Stomach smooth muscle (tissue), 2 donors: ENCODE data around the gene KCTD15.

Experiments
- H3K27ac ChIP-seq: one replicate; pipeline ENCODE4 v1.7.0; 2013; ENCODE audit warnings: mild to moderate bottlenecking, low read length, inconsistent platforms
- H3K27me3 ChIP-seq, 2 donors: one replicate each; pipeline ENCODE4 v1.7.0; 2013; ENCODE audit warnings: low read length in 2 of 2; ENCODE audit not compliant: insufficient read depth in 2 of 2, control insufficient read depth in 1 of 2
- H3K36me3 ChIP-seq, 2 donors: one replicate each; pipeline ENCODE4 v1.7.0; 2013; ENCODE audit warnings: low read length in 2 of 2; ENCODE audit not compliant: control insufficient read depth in 2 of 2, insufficient read depth in 2 of 2
- H3K4me1 ChIP-seq: one replicate; pipeline ENCODE4 v1.7.0; 2013; ENCODE audit warnings: low read length; ENCODE audit not compliant: control insufficient read depth, insufficient read depth
- H3K4me3 ChIP-seq, 2 donors: one replicate each; pipeline ENCODE4 v1.7.0; 2013; ENCODE audit warnings: low read length in 2 of 2
- H3K9ac ChIP-seq, 2 donors: one replicate each; pipeline ENCODE4 v1.7.0; 2013; ENCODE audit warnings: low read length in 2 of 2, mild to moderate bottlenecking in 1 of 2
- H3K9me3 ChIP-seq, 2 donors: one replicate each; pipeline ENCODE4 v1.7.0; 2013; ENCODE audit warnings: low read length in 2 of 2; ENCODE audit not compliant: control insufficient read depth in 2 of 2
- donor health status: healthy.
- donor health status: Pancreatic carcinoma.

Gene KCTD15

DNA sequence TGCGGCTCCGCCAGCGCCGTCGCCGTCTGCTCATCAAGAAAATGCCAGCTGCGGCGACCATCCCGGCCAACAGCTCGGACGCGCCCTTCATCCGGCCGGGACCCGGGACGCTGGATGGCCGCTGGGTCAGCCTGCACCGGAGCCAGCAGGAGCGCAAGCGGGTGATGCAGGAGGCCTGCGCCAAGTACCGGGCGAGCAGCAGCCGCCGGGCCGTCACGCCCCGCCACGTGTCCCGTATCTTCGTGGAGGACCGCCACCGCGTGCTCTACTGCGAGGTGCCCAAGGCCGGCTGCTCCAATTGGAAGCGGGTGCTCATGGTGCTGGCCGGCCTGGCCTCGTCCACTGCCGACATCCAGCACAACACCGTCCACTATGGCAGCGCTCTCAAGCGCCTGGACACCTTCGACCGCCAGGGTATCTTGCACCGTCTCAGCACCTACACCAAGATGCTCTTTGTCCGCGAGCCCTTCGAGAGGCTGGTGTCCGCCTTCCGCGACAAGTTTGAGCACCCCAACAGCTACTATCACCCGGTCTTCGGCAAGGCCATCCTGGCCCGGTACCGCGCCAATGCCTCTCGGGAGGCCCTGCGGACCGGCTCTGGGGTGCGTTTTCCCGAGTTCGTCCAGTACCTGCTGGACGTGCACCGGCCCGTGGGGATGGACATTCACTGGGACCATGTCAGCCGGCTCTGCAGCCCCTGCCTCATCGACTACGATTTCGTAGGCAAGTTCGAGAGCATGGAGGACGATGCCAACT, 24.4 kb upstream of the KCTD15 start:
- Histone ChIP-seq H3K27me3 (peaks cover 6 to 26% of the 10 kb centered on the region in 2 donors), H3K4me1 (no peaks in the 10 kb centered on the region)

GRCh38 chr19:33772858-33773180, 23.9 kb upstream of the KCTD15 start:
- Histone ChIP-seq H3K27me3 (peaks cover under 1 to 21% of the 10 kb centered on the region in 2 donors), H3K27ac (no peak overlapping the region), H3K4me1 (peaks cover 3% of the 10 kb centered on the region), H3K9ac (no peak overlapping the region), H3K4me3 (no peak overlapping the region), H3K9me3 (no peaks in the 10 kb centered on the region), H3K36me3 (no peaks in the 10 kb centered on the region)

More for the DNA sequence above, 24.4 kb upstream of the KCTD15 start:
- H3K36me3 ChIP-seq: no peaks in the 10 kb centered on the region
- H3K27ac ChIP-seq: no peak overlapping the region
- H3K9me3 ChIP-seq: no peaks in the 10 kb centered on the region
- no peak overlapping the region for H3K9ac ChIP-seq
- H3K4me3 ChIP-seq: no peak overlapping the region

GRCh38 chr19:33773704-33774624, 22.7 kb upstream of the KCTD15 start:
- H3K4me1 ChIP-seq: peaks cover 9% of the 10 kb centered on the region

DNA sequence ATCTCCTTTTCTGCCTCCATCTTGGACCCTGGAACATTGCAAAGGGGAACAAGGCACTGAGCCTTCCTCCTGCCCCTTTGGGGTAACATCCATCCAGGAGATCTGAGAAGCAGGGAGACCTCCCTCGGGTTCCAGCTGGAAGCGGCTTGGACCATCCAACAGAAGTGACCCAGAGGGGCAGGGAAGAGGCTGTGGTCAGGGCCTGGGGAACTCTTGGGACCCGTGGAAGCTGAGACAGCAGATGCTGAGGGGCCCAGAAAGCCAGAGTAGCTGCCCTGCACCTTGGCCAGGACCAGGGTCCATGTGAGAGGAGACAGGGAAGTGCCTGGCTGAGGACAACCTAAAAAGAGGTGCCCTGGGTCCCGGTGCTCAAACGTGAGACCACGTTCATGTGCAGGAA, 21.9 kb upstream of the KCTD15 start:
- Histone ChIP-seq H3K9ac (no peak overlapping the region), H3K27ac (no peak overlapping the region), H3K27me3 (peaks cover 15 to 21% of the 10 kb centered on the region in 2 donors), H3K4me1 (peaks cover 9% of the 10 kb centered on the region), H3K4me3 (no peak overlapping the region), H3K36me3 (no peaks in the 10 kb centered on the region), H3K9me3 (no peaks in the 10 kb centered on the region)

More at GRCh38 chr19:33773704-33774624, 22.7 kb upstream of the KCTD15 start:
- Histone ChIP-seq H3K4me3 (no peak overlapping the region), H3K27ac (no peak overlapping the region), H3K27me3 (peaks cover 9 to 21% of the 10 kb centered on the region in 2 donors), H3K9me3 (no peaks in the 10 kb centered on the region), H3K9ac (no peak overlapping the region), H3K36me3 (no peaks in the 10 kb centered on the region)

GRCh38 chr19:33775731-33776487, 20.8 kb upstream of the KCTD15 start:
- Histone ChIP-seq H3K9me3 (no peaks in the 10 kb centered on the region), H3K36me3 (no peaks in the 10 kb centered on the region), H3K4me1 (peaks cover 9% of the 10 kb centered on the region), H3K9ac (no peak overlapping the region), H3K4me3 (no peak overlapping the region), H3K27me3 (peaks cover 25 to 30% of the 10 kb centered on the region in 2 donors), H3K27ac (no peak overlapping the region)

DNA sequence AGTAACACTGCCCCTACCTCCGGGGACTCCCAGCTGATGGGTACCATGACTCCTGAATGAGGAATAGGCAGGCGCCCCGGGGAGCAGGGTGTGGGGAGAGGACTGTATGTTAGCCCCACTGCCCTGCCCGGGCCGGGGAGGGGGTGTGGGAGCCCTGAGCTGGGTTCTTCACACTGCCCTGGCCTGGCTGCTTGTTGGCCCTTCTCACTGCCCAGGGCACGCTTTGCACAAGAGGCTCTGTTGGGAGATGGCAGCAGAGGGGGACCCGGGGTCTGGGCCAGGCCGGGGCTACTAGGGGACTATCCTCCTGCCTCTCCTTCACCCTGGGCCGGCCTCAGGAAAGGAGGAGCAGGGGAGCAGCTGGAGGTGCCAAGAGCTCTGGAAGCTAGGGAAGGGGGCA, 19.3 kb upstream of the KCTD15 start:
- H3K9me3 ChIP-seq: no peaks in the 10 kb centered on the region
- H3K4me1 ChIP-seq: peaks cover 9% of the 10 kb centered on the region
- H3K9ac ChIP-seq: no peak overlapping the region
- peaks cover 25 to 34% of the 10 kb centered on the region in 2 donors for H3K27me3 ChIP-seq
- no peak overlapping the region for H3K27ac ChIP-seq
- H3K4me3 ChIP-seq: no peak overlapping the region
- H3K36me3 ChIP-seq: no peaks in the 10 kb centered on the region

- H3K36me3 ChIP-seq: no peaks in the 10 kb centered on the region
- peaks cover 25 to 34% of the 10 kb centered on the region in 2 donors for H3K27me3 ChIP-seq
- no peaks in the 10 kb centered on the region for H3K9me3 ChIP-seq
- no peak overlapping the region for H3K9ac ChIP-seq
- no peak overlapping the region for H3K27ac ChIP-seq
- peaks cover 9% of the 10 kb centered on the region for H3K4me1 ChIP-seq
- H3K4me3 ChIP-seq: no peak overlapping the region
Observed at GRCh38 chr19:33777753-33778088, 18.9 kb upstream of the KCTD15 start.

- Histone ChIP-seq H3K9ac (no peak overlapping the region), H3K27me3 (peaks cover 25 to 36% of the 10 kb centered on the region in 2 donors), H3K9me3 (no peaks in the 10 kb centered on the region), H3K4me3 (peak overlapping the region in 1 of 2 donors; percentile 44), H3K36me3 (no peaks in the 10 kb centered on the region), H3K27ac (no peak overlapping the region), H3K4me1 (peaks cover 9% of the 10 kb centered on the region)
Observed at GRCh38 chr19:33778089-33778791, 18.4 kb upstream of the KCTD15 start.

GRCh38 chr19:33779849-33780248, 16.8 kb upstream of the KCTD15 start:
- no peaks in the 10 kb centered on the region for H3K36me3 ChIP-seq
- H3K27me3 ChIP-seq: peaks cover 25 to 36% of the 10 kb centered on the region in 2 donors
- peaks cover 9% of the 10 kb centered on the region for H3K4me1 ChIP-seq
- no peak overlapping the region for H3K4me3 ChIP-seq
- no peak overlapping the region for H3K27ac ChIP-seq
- no peak overlapping the region for H3K9ac ChIP-seq
- H3K9me3 ChIP-seq: no peaks in the 10 kb centered on the region

GRCh38 chr19:33780251-33780650, 16.4 kb upstream of the KCTD15 start:
- H3K27me3 ChIP-seq: peaks cover 25 to 36% of the 10 kb centered on the region in 2 donors
- H3K9ac ChIP-seq: no peak overlapping the region
- H3K4me1 ChIP-seq: peaks cover 9% of the 10 kb centered on the region
- H3K36me3 ChIP-seq: no peaks in the 10 kb centered on the region
- H3K9me3 ChIP-seq: no peaks in the 10 kb centered on the region
- no peak overlapping the region for H3K4me3 ChIP-seq
- H3K27ac ChIP-seq: no peak overlapping the region
